Measurements from ENCODE around the gene SOCS6.
A peak's percentile ranks its signal among the peaks of the same experiment; 100 is the strongest.
"Not testable (repeated sequence)": the region's sequence is repeated elsewhere in the genome, so short reads cannot be mapped to it uniquely, and the experiment has no call there.

The SOCS6 gene

GRCh38 chr18:70334264-70334663 is 45.4 kb downstream of the SOCS6 start:
- Histone ChIP-seq H3K4me3 (ENCODE audit: low read depth, low read length) (peak overlapping the region; percentile 19; the same call in 1 of the 2 replicates), H2AFZ (ENCODE audit: low read length, unreplicated experiment) (no peak overlapping the region), H3K79me2 (ENCODE audit: control insufficient read depth, insufficient read depth, low read length, unreplicated experiment) (no peaks in the 10 kb centered on the region), H3K27ac (ENCODE audit: low read depth, low read length) (peak overlapping the region; percentile 98), H3K4me1 (ENCODE audit: control insufficient read depth, insufficient read depth, low read length, unreplicated experiment) (peaks cover 50% of the 10 kb centered on the region), H3K36me3 (ENCODE audit: insufficient read depth, low read length) (peaks cover 35% of the 10 kb centered on the region), H3K27me3 (ENCODE audit: insufficient read depth, low read length) (no peaks in the 10 kb centered on the region)

GRCh38 chr18:70334728-70335329 is 46.0 kb downstream of the SOCS6 start:
- Histone ChIP-seq H3K4me1 (ENCODE audit: control insufficient read depth, insufficient read depth, low read length, unreplicated experiment) (peaks cover 49% of the 10 kb centered on the region), H3K4me3 (ENCODE audit: low read depth, low read length) (no peak overlapping the region), H3K79me2 (ENCODE audit: control insufficient read depth, insufficient read depth, low read length, unreplicated experiment) (no peaks in the 10 kb centered on the region), H3K27ac (ENCODE audit: low read depth, low read length) (peak overlapping the region; percentile 98), H3K36me3 (ENCODE audit: insufficient read depth, low read length) (peaks cover 39% of the 10 kb centered on the region), H2AFZ (ENCODE audit: low read length, unreplicated experiment) (no peak overlapping the region), H3K27me3 (ENCODE audit: insufficient read depth, low read length) (no peaks in the 10 kb centered on the region)

GRCh38 chr18:70335892-70336726 is 47.3 kb downstream of the SOCS6 start:
- no peaks in the 10 kb centered on the region for H3K79me2 ChIP-seq (ENCODE audit: control insufficient read depth, insufficient read depth, low read length, unreplicated experiment)
- no peak overlapping the region for H2AFZ ChIP-seq (ENCODE audit: low read length, unreplicated experiment)
- no peaks in the 10 kb centered on the region for H3K27me3 ChIP-seq (ENCODE audit: insufficient read depth, low read length)
- peak overlapping the region; percentile 46 for H3K27ac ChIP-seq (ENCODE audit: low read depth, low read length)
- H3K36me3 ChIP-seq (ENCODE audit: insufficient read depth, low read length): peaks cover 46% of the 10 kb centered on the region
- H3K4me3 ChIP-seq (ENCODE audit: low read depth, low read length): no peak overlapping the region
- H3K4me1 ChIP-seq (ENCODE audit: control insufficient read depth, insufficient read depth, low read length, unreplicated experiment): peaks cover 49% of the 10 kb centered on the region

- peaks cover 46% of the 10 kb centered on the region for H3K36me3 ChIP-seq (ENCODE audit: insufficient read depth, low read length)
- H3K4me1 ChIP-seq (ENCODE audit: control insufficient read depth, insufficient read depth, low read length, unreplicated experiment): peaks cover 47% of the 10 kb centered on the region
- H3K4me3 ChIP-seq (ENCODE audit: low read depth, low read length): no peak overlapping the region
- no peak overlapping the region for H2AFZ ChIP-seq (ENCODE audit: low read length, unreplicated experiment)
- H3K27ac ChIP-seq (ENCODE audit: low read depth, low read length): peak overlapping the region; percentile 46
- H3K27me3 ChIP-seq (ENCODE audit: insufficient read depth, low read length): no peaks in the 10 kb centered on the region
- H3K79me2 ChIP-seq (ENCODE audit: control insufficient read depth, insufficient read depth, low read length, unreplicated experiment): no peaks in the 10 kb centered on the region
These were observed 48.5 kb downstream of the SOCS6 start for GRCh38 chr18:70337139-70337972.

GRCh38 chr18:70338890-70339289 is 50.0 kb downstream of the SOCS6 start:
- H2AFZ ChIP-seq (ENCODE audit: low read length, unreplicated experiment): no peak overlapping the region
- no peak overlapping the region for H3K4me3 ChIP-seq (ENCODE audit: low read depth, low read length)
- no peaks in the 10 kb centered on the region for H3K27me3 ChIP-seq (ENCODE audit: insufficient read depth, low read length)
- H3K36me3 ChIP-seq (ENCODE audit: insufficient read depth, low read length): peaks cover 46% of the 10 kb centered on the region
- H3K79me2 ChIP-seq (ENCODE audit: control insufficient read depth, insufficient read depth, low read length, unreplicated experiment): no peaks in the 10 kb centered on the region
- H3K27ac ChIP-seq (ENCODE audit: low read depth, low read length): no peak overlapping the region
- peaks cover 32% of the 10 kb centered on the region for H3K4me1 ChIP-seq (ENCODE audit: control insufficient read depth, insufficient read depth, low read length, unreplicated experiment)

- Histone ChIP-seq H3K4me3 (ENCODE audit: low read depth, low read length) (no peak overlapping the region), H2AFZ (ENCODE audit: low read length, unreplicated experiment) (no peak overlapping the region), H3K27me3 (ENCODE audit: insufficient read depth, low read length) (no peaks in the 10 kb centered on the region), H3K79me2 (ENCODE audit: control insufficient read depth, insufficient read depth, low read length, unreplicated experiment) (no peaks in the 10 kb centered on the region), H3K27ac (ENCODE audit: low read depth, low read length) (no peak overlapping the region), H3K4me1 (ENCODE audit: control insufficient read depth, insufficient read depth, low read length, unreplicated experiment) (peaks cover 22% of the 10 kb centered on the region), H3K36me3 (ENCODE audit: insufficient read depth, low read length) (peaks cover 37% of the 10 kb centered on the region)
These were observed 51.1 kb downstream of the SOCS6 start for GRCh38 chr18:70339915-70340314.

- not testable (repeated sequence) for H3K27me3 ChIP-seq (ENCODE audit: insufficient read depth, low read length); H3K27ac ChIP-seq (ENCODE audit: low read depth, low read length); H2AFZ ChIP-seq (ENCODE audit: low read length, unreplicated experiment); H3K4me3 ChIP-seq (ENCODE audit: low read depth, low read length); H3K79me2 ChIP-seq (ENCODE audit: control insufficient read depth, insufficient read depth, low read length, unreplicated experiment); H3K4me1 ChIP-seq (ENCODE audit: control insufficient read depth, insufficient read depth, low read length, unreplicated experiment)
- peaks cover 17% of the 10 kb centered on the region for H3K36me3 ChIP-seq (ENCODE audit: insufficient read depth, low read length)
These were observed 59.6 kb downstream of the SOCS6 start for GRCh38 chr18:70348481-70348880.

GRCh38 chr18:70349316-70349715 is 60.5 kb downstream of the SOCS6 start:
- Histone ChIP-seq H3K79me2 (ENCODE audit: control insufficient read depth, insufficient read depth, low read length, unreplicated experiment) (no peaks in the 10 kb centered on the region), H2AFZ (ENCODE audit: low read length, unreplicated experiment) (no peak overlapping the region), H3K27me3 (ENCODE audit: insufficient read depth, low read length) (no peaks in the 10 kb centered on the region), H3K4me3 (ENCODE audit: low read depth, low read length) (no peak overlapping the region), H3K27ac (ENCODE audit: low read depth, low read length) (no peak overlapping the region), H3K36me3 (ENCODE audit: insufficient read depth, low read length) (peaks cover 17% of the 10 kb centered on the region), H3K4me1 (ENCODE audit: control insufficient read depth, insufficient read depth, low read length, unreplicated experiment) (no peaks in the 10 kb centered on the region)

- H3K4me1 ChIP-seq (ENCODE audit: control insufficient read depth, insufficient read depth, low read length, unreplicated experiment): peaks cover 23% of the 10 kb centered on the region
- no peak overlapping the region for H3K27ac ChIP-seq (ENCODE audit: low read depth, low read length)
- H3K36me3 ChIP-seq (ENCODE audit: insufficient read depth, low read length): peaks cover 37% of the 10 kb centered on the region
- H3K79me2 ChIP-seq (ENCODE audit: control insufficient read depth, insufficient read depth, low read length, unreplicated experiment): no peaks in the 10 kb centered on the region
- no peaks in the 10 kb centered on the region for H3K27me3 ChIP-seq (ENCODE audit: insufficient read depth, low read length)
- H2AFZ ChIP-seq (ENCODE audit: low read length, unreplicated experiment): no peak overlapping the region
- no peak overlapping the region for H3K4me3 ChIP-seq (ENCODE audit: low read depth, low read length)
These were observed 65.2 kb downstream of the SOCS6 start for GRCh38 chr18:70354080-70354479.

- no peak overlapping the region for H3K27ac ChIP-seq (ENCODE audit: low read depth, low read length)
These were observed 65.9 kb downstream of the SOCS6 start for GRCh38 chr18:70354771-70355170.

More at GRCh38 chr18:70354771-70355170, 65.9 kb downstream of the SOCS6 start:
- Histone ChIP-seq H3K4me3 (ENCODE audit: low read depth, low read length) (no peak overlapping the region), H3K4me1 (ENCODE audit: control insufficient read depth, insufficient read depth, low read length, unreplicated experiment) (peaks cover 24% of the 10 kb centered on the region), H3K79me2 (ENCODE audit: control insufficient read depth, insufficient read depth, low read length, unreplicated experiment) (no peaks in the 10 kb centered on the region), H3K36me3 (ENCODE audit: insufficient read depth, low read length) (peaks cover 37% of the 10 kb centered on the region), H2AFZ (ENCODE audit: low read length, unreplicated experiment) (no peak overlapping the region), H3K27me3 (ENCODE audit: insufficient read depth, low read length) (no peaks in the 10 kb centered on the region)
